CD14-positive monocyte (primary cell): ENCODE measurements around the gene MB21D2. TPM values are rescaled to one million over a fixed set of nuclear protein-coding genes. Genes with fewer than 3 reads are reported as not detected.

Source experiments
- DNase-seq, 3 donors: peaks; one replicate each; pipeline ENCODE4 v3.0.0-alpha.2; 2011 to 2022
- H2AFZ ChIP-seq: 2 replicates; pipeline ENCODE4 v1.6.0; 2012; ENCODE audit warnings: mild to moderate bottlenecking, low read depth, low read length, inconsistent platforms; ENCODE audit not compliant: insufficient read depth, poor library complexity, severe bottlenecking
- H3K27ac ChIP-seq, 2 donors: 1 replicate in 1 of 2; 2 replicates in 1 of 2; pipeline ENCODE4 v1.5.1; 2012 to 2013; ENCODE audit warnings: low read length in 2 of 2, control low read depth in 1 of 2, inconsistent platforms in 1 of 2, low read depth in 1 of 2, mild to moderate bottlenecking in 1 of 2
- H3K27me3 ChIP-seq, 2 donors: one replicate each; pipeline versions ENCODE4 v1.6.0 to v1.6.1; 2011 to 2013; ENCODE audit warnings: low read length in 2 of 2; ENCODE audit not compliant: control insufficient read depth in 2 of 2, insufficient read depth in 2 of 2
- H3K36me3 ChIP-seq, 2 donors: replicated peaks in 1 of 2; 1 replicate in 1 of 2; 2 replicates in 1 of 2; pipeline versions ENCODE4 v1.5.1 to v1.6.1; 2012 to 2013; ENCODE audit warnings: low read length in 2 of 2, control low read depth in 1 of 2, inconsistent platforms in 1 of 2, mild to moderate bottlenecking in 1 of 2; ENCODE audit not compliant: insufficient read depth in 2 of 2, control insufficient read depth in 1 of 2
- H3K4me1 ChIP-seq, 2 donors: 1 replicate in 1 of 2; 2 replicates in 1 of 2; pipeline versions ENCODE4 v1.5.1 to v1.6.1; 2012 to 2013; ENCODE audit warnings: low read length in 2 of 2, control low read depth in 1 of 2, inconsistent platforms in 1 of 2, mild to moderate bottlenecking in 1 of 2, moderate library complexity in 1 of 2; ENCODE audit not compliant: insufficient read depth in 2 of 2, control insufficient read depth in 1 of 2
- H3K4me2 ChIP-seq: replicated peaks from 2 replicates; pipeline ENCODE3; 2012; ENCODE audit warnings: low read length, moderate library complexity, mild to moderate bottlenecking; ENCODE audit not compliant: poor library complexity, severe bottlenecking; ENCODE audit errors: extremely low read depth
- H3K4me3 ChIP-seq, 3 experiments: fragments of 200-600 bp in 1 of 3; sonication (generic) in 1 of 3; replicated peaks in 1 of 3; 1 replicate in 2 of 3; 2 replicates in 1 of 3; pipeline ENCODE4 v1.5.1; 2011 to 2013; ENCODE audit warnings: low read length in 3 of 3, mild to moderate bottlenecking in 3 of 3, control low read depth in 2 of 3, low read depth in 2 of 3, inconsistent platforms in 1 of 3, moderate library complexity in 1 of 3
- H3K79me2 ChIP-seq: 2 replicates; pipeline ENCODE4 v1.6.0; 2012; ENCODE audit warnings: mild to moderate bottlenecking, control low read depth, inconsistent platforms, low read length, moderate library complexity; ENCODE audit not compliant: insufficient read depth
- H3K9ac ChIP-seq: 2 replicates; pipeline ENCODE4 v1.6.0; 2017; ENCODE audit warnings: low read length, mild to moderate bottlenecking; ENCODE audit not compliant: insufficient read depth, poor library complexity, severe bottlenecking
- H3K9me3 ChIP-seq, 2 donors: replicated peaks in 1 of 2; 1 replicate in 1 of 2; 2 replicates in 1 of 2; pipeline versions ENCODE4 v1.5.1 to v1.6.1; 2012 to 2013; ENCODE audit warnings: low read length in 2 of 2, control low read depth in 1 of 2; ENCODE audit not compliant: control insufficient read depth in 1 of 2, insufficient read depth in 1 of 2
- H4K20me1 ChIP-seq: 2 replicates; pipeline ENCODE4 v1.6.0; 2012; ENCODE audit warnings: mild to moderate bottlenecking, low read length, control low read depth, moderate library complexity; ENCODE audit not compliant: insufficient read depth
- H3K27ac Mint-ChIP-seq, 7 donors: one replicate each; pipeline ENCODE4 v1.8.0; 2020; ENCODE audit warnings: mild to moderate bottlenecking in 7 of 7, mixed read lengths in 7 of 7, moderate library complexity in 6 of 7, inconsistent platforms in 2 of 7
- H3K27me3 Mint-ChIP-seq, 3 donors: one replicate each; pipeline ENCODE4 v1.8.0; 2021 to 2022; ENCODE audit warnings: low read depth in 3 of 3, mild to moderate bottlenecking in 3 of 3, mixed read lengths in 3 of 3, moderate library complexity in 3 of 3, inconsistent platforms in 1 of 3
- H3K36me3 Mint-ChIP-seq, 2 donors: one replicate each; pipeline ENCODE4 v1.8.0; 2020; ENCODE audit warnings: mixed read lengths in 2 of 2, inconsistent platforms in 1 of 2, mild to moderate bottlenecking in 1 of 2
- H3K4me1 Mint-ChIP-seq: one replicate; pipeline ENCODE4 v1.8.0; 2020; ENCODE audit warnings: mild to moderate bottlenecking, mixed read lengths
- H3K4me3 Mint-ChIP-seq, 2 donors: one replicate each; pipeline ENCODE4 v1.8.0; 2020; ENCODE audit warnings: mild to moderate bottlenecking in 2 of 2, mixed read lengths in 2 of 2, moderate library complexity in 1 of 2
- H3K9me3 Mint-ChIP-seq, 7 donors: one replicate each; pipeline ENCODE4 v1.8.0; 2020 to 2022; ENCODE audit warnings: mixed read lengths in 7 of 7, mild to moderate bottlenecking in 6 of 7, moderate library complexity in 6 of 7, inconsistent platforms in 2 of 7
- CTCF ChIP-seq: fragments of 200-600 bp; IDR thresholded peaks from one replicate; pipeline ENCODE4 v1.8.0; 2022; ENCODE audit warnings: antibody characterized with exemption, mild to moderate bottlenecking
- WGBS: methylation state at CpG from one replicate; pipeline ENCODE4 v1.1.5; 2013; ENCODE audit warnings: missing lambda C conversion rate; ENCODE audit not compliant: insufficient coverage; 5-methylcytosine and 5-hydroxymethylcytosine counted together
- intact Hi-C, 2 donors: fragments of 100-400 bp; cut with micrococcal nuclease; formaldehyde crosslinking; loops; one replicate each; pipeline versions ENCODE4 v1.15.0 to v1.15.1; 2023
- polyA plus RNA-seq, 3 donors: library from polyadenylated mRNA; depleted of rRNA in 1 of 3; unstranded in 2 of 3; stranded (reverse) in 1 of 3; fragments of 300-500 nt in 2 of 3; fragments of >200 nt in 1 of 3; fragmentation: Illumina TruSeq in 2 of 3; gene quantifications; 1 replicate in 2 of 3; 2 replicates in 1 of 3; pipeline ENCODE4 v1.2.3, GENCODE V29; 2012 to 2021

MB21D2 gene
- polyA plus RNA-seq, 3 donors: 0.37 to 0.77 (median 0.59) TPM

- Histone ChIP-seq H3K27me3 (no peaks in the 10 kb centered on the region), H3K36me3 (no peaks in the 10 kb centered on the region), H3K9ac (no peak overlapping the region), H3K9me3 (no peaks in the 10 kb centered on the region), H3K4me1 (no peaks in the 10 kb centered on the region), H2AFZ (no peak overlapping the region), H4K20me1 (no peaks in the 10 kb centered on the region), H3K4me3 (no peak overlapping the region), H3K4me2 (no peak overlapping the region), H3K27ac (no peak overlapping the region), H3K79me2 (no peaks in the 10 kb centered on the region)
- Mint-ChIP-seq H3K4me3 (no peak overlapping the region), H3K36me3 (no peaks in the 10 kb centered on the region), H3K9me3 (peaks cover 0 to 7% (median 0%) of the 10 kb centered on the region in 7 donors), H3K4me1 (no peaks in the 10 kb centered on the region), H3K27ac (no peak overlapping the region), H3K27me3 (peaks cover 3 to 10% (median 4%) of the 10 kb centered on the region in 3 donors)
- TF ChIP-seq CTCF: no peak
- DNase-seq: no peak
- intact Hi-C loops: no loop called here
- WGBS: no CpG with 5 or more reads among the region's 2 CpGs
These were observed 93.3 kb downstream of the MB21D2 start for GRCh38 chr3:192824313-192824712.

GRCh38 chr3:192821161-192821560 is 96.5 kb downstream of the MB21D2 start:
- Mint-ChIP-seq H3K36me3 (no peaks in the 10 kb centered on the region), H3K9me3 (peaks cover 0 to 2% (median 0%) of the 10 kb centered on the region in 7 donors), H3K27me3 (peaks cover 3 to 11% (median 4%) of the 10 kb centered on the region in 3 donors), H3K27ac (peak overlapping the region in 1 of 7 donors; percentile 4), H3K4me1 (no peaks in the 10 kb centered on the region), H3K4me3 (no peak overlapping the region)
- no peak overlapping the region for H3K4me2 ChIP-seq
- intact Hi-C loops: no loop called here
- no peaks in the 10 kb centered on the region for H3K79me2 ChIP-seq
- no peak overlapping the region for H3K27ac ChIP-seq
- 100% methylated on average over 2 of the region's 2 CpGs for WGBS
- no peak for DNase-seq
- no peaks in the 10 kb centered on the region for H4K20me1 ChIP-seq
- no peaks in the 10 kb centered on the region for H3K36me3 ChIP-seq
- no peak overlapping the region for H2AFZ ChIP-seq
- TF ChIP-seq CTCF: no peak
- H3K27me3 ChIP-seq: no peaks in the 10 kb centered on the region
- H3K4me3 ChIP-seq: no peak overlapping the region
- no peaks in the 10 kb centered on the region for H3K9me3 ChIP-seq
- H3K4me1 ChIP-seq: no peaks in the 10 kb centered on the region
- H3K9ac ChIP-seq: no peak overlapping the region
